Esophagus squamous epithelium (tissue), 4 donors: Measurements from ENCODE around the gene GKAP1.

Source experiments
- POLR2A ChIP-seq, 4 donors: fragments of 450-650 bp; IDR thresholded peaks; one replicate each; pipeline ENCODE4 v1.6.1; 2017; ENCODE audit warnings: antibody characterized with exemption in 4 of 4, mild to moderate bottlenecking in 4 of 4, moderate library complexity in 3 of 4
- TF ChIP-seq, protein P1 (sequence below), 6 experiments: fragments of 450-650 bp in 4 of 6; fragments of 200-600 bp in 2 of 6; sonication (generic) in 2 of 6; IDR thresholded peaks; one replicate each; pipeline ENCODE4 v1.5.1; 2016 to 2019; ENCODE audit warnings: antibody characterized with exemption in 6 of 6, mild to moderate bottlenecking in 4 of 6, moderate library complexity in 4 of 6

DNA sequence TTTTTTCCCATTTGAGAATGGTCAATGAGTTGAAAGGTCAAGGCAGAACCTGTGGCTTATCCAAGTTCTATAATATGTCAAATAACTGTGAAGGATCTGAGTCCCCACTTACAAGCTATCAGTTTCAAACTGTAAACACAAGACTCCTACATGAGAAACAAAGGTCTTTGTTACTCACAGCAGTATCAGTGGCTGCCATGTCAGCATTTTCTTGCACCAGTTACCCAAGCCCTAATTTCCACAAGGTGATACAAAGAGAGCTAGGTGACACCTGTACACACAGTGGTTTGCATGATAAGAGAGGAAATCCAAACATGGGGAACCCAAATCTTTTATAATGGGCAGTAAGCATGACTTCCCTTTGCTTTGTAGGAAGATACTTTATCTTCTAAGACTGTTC, 101.8 kb downstream of the GKAP1 start:
- TF ChIP-seq, protein P1, sequence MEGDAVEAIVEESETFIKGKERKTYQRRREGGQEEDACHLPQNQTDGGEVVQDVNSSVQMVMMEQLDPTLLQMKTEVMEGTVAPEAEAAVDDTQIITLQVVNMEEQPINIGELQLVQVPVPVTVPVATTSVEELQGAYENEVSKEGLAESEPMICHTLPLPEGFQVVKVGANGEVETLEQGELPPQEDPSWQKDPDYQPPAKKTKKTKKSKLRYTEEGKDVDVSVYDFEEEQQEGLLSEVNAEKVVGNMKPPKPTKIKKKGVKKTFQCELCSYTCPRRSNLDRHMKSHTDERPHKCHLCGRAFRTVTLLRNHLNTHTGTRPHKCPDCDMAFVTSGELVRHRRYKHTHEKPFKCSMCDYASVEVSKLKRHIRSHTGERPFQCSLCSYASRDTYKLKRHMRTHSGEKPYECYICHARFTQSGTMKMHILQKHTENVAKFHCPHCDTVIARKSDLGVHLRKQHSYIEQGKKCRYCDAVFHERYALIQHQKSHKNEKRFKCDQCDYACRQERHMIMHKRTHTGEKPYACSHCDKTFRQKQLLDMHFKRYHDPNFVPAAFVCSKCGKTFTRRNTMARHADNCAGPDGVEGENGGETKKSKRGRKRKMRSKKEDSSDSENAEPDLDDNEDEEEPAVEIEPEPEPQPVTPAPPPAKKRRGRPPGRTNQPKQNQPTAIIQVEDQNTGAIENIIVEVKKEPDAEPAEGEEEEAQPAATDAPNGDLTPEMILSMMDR (IDR thresholded peaks at IDR 0.05), result no peak
- no peak for TF ChIP-seq POLR2A (IDR thresholded peaks at IDR 0.05)
